ENCODE measurements around the gene ACBD6.
"Not testable (repeated sequence)": the region's sequence is repeated elsewhere in the genome, so short reads cannot be mapped to it uniquely, and the experiment has no call there.

The ACBD6 gene

DNA sequence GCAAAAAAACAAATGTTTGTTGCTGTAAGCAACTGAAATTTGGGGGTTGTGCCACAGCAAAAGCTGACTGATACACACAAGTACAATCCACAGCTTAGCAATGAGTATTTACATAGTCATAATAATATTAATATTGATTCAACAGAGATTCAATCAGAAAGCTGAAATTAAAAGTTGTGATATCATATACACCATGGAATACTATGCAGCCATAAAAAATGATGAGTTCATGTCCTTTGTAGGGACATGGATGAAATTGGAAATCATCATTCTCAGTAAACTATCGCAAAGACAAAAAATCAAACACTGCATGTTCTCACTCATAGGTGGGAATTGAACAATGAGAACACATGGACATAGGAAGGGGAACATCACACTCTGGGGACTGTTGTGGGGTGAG is 94.2 kb downstream of the ACBD6 start:
- not testable (repeated sequence) for DNase-seq

DNA sequence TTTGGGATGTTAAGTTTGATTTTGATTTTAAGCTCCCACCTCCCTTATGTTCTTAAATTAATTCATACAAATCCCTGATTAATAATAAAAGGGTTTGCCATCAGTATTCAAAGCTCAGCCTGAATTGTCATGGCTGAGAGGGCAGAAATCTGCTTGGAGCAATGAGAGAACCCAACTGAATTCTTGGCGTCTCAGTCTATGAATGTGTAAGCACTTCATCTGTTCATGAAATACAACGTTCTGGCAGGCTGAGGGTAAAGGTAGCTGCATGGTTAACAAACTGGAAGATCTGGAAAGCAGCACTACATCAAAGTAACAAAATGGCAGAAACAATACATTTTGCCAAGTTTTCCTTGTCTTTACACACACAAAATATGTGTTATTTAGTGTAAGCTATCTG is 95.3 kb downstream of the ACBD6 start:
- DNase-seq, result no peak

DNA sequence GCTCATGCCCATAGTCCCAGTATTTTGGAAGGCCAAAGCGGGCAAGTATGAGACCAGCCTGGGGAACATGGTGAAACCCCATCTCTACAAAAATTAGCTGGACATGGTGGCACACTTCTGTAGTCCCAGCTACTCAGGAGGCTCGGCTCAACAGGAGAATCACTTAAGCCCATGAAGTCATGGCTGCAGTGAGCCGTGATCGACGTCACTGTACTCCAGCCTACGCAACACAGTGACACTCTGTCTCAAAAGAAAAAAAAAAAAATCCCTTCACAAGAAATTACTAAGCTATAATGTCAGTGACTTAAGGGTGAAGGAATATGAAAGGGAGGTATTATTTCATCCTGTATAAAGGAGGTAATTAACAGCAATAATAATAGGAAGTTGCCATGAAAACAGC is 99.8 kb downstream of the ACBD6 start:
- no peak for DNase-seq

DNA sequence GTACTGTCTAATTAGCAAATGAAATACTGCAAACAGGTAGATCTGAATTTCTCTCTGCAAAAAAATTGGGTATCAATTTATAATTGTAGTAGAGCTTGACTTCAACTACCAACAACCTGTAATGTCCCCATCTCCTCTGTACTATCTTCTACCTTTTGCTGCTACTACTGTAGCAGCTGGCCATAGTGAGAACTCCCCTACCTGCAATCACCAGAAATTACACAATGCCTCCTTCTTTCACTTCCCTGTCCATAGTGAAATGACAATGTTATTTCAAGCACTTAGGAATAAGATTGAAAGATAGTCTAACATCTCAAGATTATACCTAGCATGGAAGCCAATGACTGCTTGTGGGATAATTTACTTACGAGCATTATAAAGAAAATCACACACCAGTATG is 100.4 kb downstream of the ACBD6 start:
- no peak for DNase-seq

DNA sequence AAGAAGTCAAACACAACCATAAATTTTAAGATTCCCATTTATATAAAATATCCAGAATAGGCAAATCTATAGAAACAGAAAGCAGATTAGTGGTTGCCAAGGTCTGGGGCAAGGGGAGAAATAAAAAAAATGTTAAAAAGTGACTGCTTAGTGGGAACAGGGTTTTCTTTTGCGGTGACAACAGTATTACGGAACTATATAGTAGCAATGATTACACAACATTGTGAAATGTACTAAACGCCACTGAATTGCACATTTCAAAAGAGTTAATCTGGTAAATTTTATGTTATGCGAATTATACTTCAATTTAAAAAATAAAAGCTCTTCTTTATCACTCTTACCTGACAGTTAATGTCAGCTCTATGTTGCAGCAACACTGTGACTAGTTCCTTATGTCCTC is 105.2 kb downstream of the ACBD6 start:
- DNase-seq, result no peak

DNA sequence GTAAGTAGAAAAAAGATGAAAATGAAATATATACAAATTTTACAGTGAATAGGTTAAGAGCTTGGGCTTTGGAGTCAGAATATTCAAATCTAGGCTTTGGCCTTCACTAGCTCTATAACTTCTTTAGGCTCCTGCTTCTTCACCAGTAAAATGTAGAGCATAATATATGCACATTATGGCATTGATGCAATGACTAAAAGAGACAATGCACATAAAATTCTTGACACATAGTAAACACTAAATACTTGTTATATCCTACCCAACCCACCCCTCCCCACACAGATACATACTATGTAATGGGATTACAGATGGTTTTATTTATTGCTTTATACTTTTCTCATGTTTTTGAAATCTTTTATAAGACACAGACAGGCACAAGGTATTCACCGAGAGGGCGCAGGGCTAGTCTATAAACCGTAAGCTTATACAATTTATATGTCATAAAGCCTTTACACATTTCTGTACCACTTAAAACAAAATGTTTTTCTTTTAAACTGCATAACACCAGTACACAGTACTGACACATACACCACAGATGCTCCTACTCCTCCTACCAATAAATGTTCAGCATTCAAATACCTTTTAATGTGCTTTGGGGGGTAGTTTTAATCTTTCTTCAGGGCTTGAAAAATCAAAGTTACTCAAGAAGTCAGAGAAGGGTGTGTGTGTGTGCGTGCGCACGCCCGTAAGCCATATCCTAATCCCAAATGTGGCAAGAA is 109.8 kb downstream of the ACBD6 start:
- DNase-seq, result no peak

DNA sequence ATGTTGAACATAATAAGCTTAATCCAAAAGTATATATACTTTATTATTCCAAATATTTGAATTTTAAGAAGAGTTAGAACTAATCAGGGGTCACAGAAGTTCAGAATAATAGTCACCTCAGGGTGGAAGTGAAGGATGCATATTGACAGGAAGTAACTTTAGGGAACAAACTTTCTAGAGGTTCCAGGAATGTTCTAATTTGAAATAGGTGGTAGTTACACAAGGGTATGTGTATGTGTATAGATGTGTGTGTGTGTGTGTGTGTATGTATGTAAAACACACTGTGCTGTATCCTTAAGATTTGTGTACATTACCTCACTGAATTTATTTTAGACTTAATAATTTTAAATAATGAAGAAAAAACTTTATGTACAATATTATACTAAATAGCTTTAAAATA is 110.4 kb downstream of the ACBD6 start:
- DNase-seq, result no peak

DNA sequence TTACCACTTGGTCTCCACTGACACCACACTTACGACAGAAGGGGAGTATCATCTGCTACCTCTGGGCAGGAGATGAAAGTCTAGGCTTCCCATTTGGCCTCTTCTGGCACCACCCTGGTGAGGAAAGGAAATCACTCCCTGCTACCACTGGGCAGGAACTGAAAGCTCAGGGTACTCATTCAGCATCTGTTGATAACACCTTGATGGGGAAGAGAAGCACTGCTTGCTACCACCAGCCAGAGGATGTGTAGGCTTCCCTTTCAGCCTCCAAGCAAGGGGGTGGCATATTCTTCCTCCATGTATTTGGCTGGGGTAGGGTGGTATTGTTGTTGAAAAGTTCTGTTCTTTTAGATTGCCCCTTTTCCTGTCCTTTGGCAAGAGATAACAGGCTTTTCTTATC is 115.0 kb downstream of the ACBD6 start:
- DNase-seq, result no peak

DNA sequence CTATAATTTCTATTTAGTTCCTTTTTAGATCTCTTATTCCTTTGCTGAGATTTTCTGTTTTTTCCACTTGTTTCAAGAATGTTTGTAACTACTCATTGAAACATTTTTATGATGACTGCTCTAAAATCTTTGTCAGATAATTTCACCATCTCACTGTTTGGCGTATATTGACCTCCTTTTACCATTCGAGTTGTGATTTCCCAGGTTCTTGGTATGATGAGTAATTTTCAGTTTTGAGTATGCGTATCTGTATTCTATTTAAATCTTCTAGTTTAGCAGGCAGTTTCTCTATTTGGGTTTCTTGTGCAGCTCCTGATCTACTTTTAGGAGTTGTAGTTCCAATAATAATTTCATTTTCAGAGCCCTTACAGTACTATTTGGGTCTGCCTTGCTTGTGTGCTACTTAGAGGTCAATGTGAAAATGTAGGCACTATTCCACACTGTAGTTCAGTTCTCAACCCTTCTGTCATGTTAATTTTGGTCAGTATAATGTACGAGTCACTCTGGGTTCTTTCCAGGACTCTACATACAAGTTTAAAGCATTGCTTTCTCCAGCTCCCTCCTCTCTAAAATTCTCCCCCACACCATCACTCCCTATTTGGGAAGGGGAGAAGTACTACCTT is 115.5 kb downstream of the ACBD6 start:
- DNase-seq, result no peak

DNA sequence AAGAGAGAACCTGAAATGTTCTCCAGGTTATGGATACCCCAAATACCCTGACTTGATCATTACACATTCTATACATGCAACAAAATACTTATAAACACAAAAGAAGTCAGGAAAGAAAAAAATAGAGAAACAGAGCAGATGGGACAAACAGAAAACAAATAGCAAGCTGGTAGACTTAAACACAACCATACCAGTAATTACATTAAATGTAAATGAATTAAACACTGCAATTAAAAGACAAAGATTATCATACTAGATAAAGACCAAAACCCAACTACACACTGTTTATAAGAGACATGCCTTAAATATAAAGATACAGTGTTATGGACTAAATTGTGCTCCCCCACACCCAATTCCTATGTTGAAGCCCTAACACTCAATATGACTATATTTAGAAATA is 117.2 kb downstream of the ACBD6 start:
- DNase-seq, result no peak

DNA sequence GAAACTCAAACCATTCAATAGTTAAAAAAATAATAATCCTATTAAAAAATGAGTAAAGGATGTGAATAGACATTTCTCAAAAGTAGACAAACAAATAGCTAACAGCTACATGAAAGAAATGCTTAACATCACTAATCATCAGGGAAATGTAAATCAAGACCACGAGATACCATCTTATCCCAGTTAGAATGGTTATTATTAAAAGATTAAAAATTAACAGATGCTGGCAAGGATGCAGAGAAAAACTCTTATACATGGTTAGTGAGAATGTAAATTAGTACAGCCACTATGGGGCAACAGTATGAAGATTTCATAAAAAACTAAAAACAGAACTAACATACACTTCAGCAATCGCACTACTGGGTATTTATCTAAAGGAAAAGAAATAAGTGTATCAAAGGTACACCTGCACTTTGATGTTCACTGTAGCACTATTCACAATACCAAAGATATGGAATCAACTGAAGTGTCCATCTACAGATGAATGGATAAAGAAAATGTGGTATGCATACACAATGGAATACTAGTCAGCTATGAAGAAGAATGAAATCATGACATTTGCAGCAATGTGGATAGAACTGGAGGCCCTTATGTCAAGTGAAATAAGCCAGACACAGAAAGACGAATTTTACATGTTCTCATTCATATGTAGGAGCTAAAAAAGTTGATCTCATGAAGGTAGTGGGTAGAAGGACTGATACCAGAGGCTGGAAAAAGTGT is 117.9 kb downstream of the ACBD6 start:
- DNase-seq, result no peak

DNA sequence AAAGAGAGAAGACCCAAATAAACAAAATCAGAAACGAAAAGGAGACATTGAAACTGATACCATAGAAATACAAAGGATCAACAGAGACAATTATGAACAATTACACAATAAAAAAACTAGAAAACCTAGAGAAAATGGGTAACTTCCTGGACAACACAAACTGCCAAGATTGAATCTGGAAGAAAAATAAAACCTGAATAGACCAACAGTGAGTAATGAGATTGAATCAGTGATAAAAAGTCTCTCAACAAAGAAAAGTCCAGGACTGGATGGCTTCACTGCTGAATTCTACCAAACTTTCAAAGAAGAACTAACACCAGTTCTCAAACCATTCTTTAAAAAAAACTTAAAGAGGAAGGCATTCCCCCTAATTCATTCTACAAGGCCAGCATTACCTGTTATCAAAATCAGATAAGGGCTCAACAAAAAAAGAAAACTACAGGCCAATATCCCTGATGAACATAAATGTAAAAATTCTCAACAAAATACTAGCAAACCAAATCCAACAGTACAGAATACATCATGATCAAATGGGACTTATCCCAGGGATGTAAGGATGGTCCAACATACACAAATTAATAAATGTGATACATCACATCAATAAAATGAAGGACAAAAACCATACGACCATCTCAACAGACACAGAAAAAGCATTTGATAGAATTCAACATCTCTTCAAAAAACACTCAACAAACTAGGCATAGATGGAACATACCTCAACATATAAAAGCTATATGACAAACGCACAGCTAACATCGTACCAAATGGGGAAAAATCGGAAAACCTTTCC is 119.9 kb downstream of the ACBD6 start:
- DNase-seq, result no peak

DNA sequence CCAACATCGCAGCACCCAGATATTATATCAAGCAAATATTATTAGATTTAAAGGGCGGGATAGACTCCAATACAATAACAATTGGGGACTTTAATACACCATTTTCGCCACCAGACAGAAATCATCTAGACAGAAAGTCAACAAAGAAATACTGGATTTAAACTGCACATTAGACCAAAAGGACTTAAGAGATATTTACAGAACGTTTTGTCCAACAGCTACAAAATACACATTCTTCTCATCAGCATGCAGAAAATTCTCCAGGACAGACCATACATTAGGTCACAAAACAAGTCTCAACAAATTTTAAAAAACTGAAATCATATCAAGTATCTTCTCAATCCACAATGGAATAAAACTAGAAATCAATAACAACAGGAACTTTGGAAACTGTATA is 121.2 kb downstream of the ACBD6 start:
- no peak for DNase-seq

DNA sequence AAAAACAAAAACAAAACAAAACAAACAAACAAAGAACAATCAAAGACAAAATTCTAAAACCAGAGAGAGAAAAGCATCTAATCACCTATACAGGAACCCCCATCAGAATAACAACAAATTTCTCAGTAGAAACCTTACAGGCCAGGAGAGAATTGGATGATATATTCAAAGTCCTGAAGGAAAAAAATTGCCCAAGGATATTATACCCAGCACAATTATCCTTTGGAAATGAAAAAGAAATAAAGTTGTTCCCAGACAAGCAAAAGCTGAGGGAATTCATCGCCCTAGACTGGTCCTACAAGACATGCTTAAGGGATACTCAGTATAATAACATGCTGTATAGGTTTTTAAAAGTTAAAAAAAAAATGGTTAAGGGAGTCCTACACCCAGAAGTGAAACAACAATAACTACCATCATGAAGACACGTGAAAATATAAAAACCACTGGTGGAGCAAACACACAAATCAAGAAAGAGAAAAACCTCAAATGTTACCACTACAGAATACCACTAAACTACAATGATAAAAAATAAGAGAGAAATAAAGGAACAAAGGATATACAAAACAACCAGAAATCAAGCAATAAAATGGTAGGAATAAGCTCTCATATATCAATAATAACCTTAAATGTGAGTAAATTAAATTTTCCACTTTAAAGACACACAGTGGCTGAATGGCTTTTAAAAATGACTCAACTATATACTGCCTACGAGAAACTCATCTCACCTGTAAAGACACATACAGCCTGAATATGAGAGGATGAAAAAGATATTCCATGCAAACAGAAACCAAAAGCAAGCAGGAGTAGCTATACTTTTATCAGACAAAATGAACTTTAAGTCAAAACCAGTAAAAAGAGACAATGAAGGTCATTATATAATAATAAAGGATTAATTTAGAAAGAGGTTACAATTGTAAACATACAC is 121.9 kb downstream of the ACBD6 start:
- DNase-seq, result no peak

DNA sequence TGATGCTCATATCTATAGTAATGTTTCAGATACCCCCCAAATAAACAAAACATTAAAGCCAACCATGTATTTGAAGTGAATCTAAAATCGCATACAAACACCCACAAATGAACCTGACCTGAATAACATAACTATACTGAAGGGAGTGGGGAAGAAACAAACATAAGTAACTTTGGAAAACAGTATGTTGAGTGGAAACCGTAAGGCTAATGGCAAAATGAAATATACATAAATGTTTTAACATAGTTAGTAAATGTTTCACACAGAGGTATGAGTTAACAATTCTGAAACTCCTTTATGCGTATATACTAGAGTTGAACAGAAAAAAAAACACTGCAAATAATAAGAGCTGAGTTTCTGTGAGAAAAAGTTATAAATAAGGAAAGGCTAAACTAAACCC is 125.6 kb downstream of the ACBD6 start:
- DNase-seq, result no peak

DNA sequence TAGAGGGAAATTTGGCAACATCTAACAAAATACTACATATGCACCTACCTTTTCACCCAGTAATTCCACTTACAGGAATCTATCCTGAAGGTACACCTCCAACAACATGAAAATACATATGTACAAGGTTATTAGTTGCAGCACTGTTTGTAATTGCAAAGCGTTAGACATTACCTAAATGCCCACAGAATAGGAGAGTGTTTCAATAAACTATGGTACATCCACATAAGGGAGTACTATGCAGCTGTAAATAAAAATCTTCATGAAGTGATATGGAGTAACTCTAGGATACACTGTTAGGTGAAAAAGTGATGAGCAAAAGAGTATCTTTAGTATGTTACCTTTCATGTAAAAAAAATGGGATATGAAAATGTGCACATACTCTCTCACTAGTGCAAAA is 126.1 kb downstream of the ACBD6 start:
- no peak for DNase-seq

DNA sequence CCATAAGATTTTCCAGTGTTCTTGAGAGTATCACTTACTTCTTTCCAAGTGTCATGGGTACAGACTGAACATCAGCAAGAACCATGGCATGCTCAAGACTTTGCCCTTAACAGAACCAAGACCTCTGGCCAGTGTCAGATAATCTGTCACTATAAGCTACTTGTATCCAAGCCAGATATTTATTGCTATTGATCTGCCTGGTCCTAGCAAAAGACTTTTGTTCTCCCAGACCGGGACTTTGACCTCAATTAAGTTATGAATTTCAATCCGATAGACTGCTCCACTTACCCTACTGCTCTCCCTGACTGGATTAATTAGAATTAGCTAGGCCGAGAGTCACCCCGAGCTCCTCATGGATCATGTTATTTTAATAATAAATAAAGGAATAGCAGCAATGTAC is 129.6 kb downstream of the ACBD6 start:
- DNase-seq, result no peak

DNA sequence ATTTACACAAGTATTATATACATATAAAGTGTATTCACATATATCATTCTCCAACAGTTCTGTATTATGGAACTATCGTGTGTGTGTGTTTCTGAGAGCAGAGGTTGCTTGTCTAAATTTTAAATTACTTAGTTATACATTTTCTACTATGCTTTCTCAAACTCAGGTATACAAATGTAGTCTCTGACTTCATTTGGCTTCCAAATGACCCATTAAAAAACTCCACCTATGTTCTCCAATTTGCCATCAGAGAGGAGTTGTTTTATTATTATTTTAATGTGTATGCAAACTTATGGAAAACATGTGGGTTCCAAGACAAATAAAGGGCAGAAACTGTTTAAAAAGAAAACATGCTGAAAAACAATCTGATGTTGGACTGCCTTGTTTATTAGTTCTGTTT is 131.8 kb downstream of the ACBD6 start:
- no peak for DNase-seq

DNA sequence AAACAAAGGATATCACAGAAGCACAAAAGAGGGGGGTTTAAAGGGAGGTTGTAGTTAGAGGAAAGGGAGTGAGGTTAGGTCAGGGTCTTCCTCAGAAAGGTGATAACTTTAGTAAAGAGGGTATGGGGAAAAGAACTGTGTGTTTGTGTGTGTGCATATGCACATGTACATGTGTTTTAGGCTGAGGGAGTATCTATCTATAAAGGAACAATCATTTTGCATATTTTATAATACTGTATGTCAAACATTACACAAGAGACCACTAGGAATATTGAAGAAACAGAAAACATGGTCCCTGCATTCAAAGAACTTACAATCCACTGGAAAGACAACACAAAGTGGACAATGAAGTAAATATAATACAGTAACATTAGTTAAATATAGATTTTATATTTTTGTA is 132.2 kb downstream of the ACBD6 start:
- DNase-seq, result no peak

DNA sequence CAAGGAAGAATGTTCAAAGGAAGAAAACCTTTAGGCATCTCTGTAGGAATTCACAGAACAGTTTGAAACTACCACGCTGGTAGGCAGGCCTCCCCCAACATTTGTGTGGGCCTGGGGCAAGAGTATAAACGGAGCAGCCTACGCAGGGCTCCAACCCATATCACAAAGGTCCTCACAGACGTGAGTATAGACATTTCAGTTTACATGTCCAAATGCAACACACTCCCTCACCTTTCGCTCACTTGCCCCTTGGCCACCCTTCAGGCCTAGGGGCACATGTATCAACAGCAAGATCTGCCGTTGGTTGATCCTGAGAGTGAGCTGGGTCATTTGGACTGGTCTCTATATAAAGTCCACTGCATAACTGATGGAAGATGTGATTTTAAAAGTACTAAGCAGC is 133.3 kb downstream of the ACBD6 start:
- no peak for DNase-seq

DNA sequence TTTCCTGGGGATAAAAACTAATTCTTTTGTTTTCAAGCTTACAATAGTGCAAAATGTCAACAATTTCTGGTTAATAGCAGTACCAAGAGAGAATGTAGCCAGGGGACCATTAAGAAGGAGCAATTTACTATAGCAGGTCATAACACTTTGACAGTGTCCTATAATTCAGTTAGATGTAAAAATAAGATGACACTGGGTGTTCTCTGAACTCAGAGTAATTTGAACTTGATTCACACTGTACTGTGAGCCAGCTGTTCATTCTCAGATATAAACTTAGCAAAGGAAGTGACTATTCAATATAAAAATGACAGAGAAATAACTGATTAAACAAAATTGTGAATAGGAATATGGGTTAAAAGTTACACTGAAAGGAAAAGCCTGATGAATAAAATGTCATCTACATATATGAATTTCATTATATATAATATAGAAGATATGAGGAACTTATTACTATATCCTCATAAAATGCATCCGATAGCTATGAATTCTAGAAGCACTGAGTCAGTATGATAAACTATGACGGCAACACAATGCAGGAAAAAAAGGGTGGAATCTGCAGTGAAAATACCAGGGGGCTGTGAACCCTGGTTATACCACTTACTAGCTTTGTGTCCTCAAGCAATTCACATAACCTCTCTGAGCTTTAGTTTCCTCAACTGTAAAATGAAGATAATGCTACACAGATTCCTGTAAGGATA is 135.9 kb downstream of the ACBD6 start:
- no peak for DNase-seq

DNA sequence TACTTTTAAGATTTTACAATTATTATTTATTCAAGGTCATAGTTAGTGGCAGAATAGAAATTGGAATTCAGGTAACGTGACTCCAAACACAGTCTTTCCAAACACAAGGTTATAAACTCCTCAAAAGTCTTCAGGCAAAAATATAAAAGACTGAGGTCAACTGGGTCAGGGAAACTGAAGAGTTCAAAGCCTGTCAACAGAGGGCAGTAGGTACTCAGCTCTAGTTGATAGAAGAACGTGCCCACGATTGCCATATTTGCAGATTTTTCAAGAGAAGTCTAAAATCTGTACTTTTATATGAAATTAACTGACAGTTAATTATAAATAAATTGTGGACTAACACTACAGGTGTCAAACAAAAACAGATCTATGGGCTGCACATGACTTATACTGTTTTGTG is 137.3 kb downstream of the ACBD6 start:
- DNase-seq, result no peak
